ENCODE measurements around the gene WASF2. TPM values are rescaled to one million over a fixed set of nuclear protein-coding genes. Genes with fewer than 3 reads are reported as not detected.

WASF2 gene
- total RNA-seq, 4 donors from 2014 or later: 43.4 to 87.8 (median 60.5) TPM

DNA sequence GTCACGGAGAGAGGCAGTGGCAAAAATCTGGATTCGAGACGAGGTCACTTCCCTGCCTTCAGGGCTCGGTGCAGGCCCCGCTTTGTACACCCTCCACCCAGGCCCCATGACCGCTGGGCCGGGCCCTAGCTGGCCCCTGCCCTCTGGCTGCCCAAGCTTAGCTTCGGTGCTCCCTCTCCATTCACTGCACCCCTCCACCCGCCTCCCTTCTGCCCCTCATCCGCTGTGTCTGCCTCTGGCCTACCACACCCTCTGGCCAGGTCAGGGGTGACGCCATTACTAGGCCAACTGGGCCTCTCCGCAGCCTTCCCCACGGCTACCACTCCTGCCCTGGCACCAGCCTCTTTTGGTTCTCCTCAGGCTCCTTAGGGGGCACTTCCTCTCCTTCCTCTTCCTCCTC lies 106.3 kb downstream of the WASF2 start:
- TF ChIP-seq, protein P1, sequence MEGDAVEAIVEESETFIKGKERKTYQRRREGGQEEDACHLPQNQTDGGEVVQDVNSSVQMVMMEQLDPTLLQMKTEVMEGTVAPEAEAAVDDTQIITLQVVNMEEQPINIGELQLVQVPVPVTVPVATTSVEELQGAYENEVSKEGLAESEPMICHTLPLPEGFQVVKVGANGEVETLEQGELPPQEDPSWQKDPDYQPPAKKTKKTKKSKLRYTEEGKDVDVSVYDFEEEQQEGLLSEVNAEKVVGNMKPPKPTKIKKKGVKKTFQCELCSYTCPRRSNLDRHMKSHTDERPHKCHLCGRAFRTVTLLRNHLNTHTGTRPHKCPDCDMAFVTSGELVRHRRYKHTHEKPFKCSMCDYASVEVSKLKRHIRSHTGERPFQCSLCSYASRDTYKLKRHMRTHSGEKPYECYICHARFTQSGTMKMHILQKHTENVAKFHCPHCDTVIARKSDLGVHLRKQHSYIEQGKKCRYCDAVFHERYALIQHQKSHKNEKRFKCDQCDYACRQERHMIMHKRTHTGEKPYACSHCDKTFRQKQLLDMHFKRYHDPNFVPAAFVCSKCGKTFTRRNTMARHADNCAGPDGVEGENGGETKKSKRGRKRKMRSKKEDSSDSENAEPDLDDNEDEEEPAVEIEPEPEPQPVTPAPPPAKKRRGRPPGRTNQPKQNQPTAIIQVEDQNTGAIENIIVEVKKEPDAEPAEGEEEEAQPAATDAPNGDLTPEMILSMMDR (IDR thresholded peaks at IDR 0.05): no peak
- DNase-seq (ENCODE audit: low spot score): no peak
- ATAC-seq (ENCODE audit: low FRiP score): no peak

DNA sequence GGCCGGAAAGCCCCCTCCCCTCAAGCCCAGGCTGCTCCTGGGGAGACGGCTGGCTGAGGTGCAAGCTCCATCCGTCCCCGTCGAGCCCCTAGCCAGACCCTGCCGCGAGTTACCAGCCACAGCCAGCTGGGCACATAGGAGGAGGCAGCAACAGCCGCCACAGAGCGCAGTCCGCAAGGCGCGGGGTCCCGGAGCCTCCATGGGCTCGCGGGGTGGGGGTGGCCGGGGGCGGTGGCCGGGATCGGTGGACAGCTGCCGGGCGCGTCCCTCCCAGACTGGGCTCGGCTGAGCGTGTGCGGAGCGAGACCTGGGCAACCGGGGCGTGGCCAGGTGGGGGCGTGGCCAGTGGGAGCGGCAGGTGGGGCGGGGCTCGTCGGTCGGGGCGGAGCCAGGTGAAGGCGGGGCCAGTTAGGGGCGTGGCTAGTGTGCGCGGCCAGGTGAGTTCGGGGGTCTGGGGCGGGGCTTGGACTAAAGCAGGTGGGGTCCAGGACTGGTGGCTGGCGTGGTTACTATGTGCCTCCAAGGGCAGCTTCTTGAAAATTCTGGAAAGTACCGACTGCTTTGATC lies 106.8 kb downstream of the WASF2 start, which contains the start of gene CD164L2:
TSS of gene CD164L2 (minus strand) at position 295 of the 567 bp plus-strand sequence. CDS start at position 201, 94 bp downstream.
- no peak for DNase-seq (ENCODE audit: low spot score)
- ATAC-seq (ENCODE audit: low FRiP score): no peak
- TF ChIP-seq, protein P1 (IDR thresholded peaks at IDR 0.05): no peak

DNA sequence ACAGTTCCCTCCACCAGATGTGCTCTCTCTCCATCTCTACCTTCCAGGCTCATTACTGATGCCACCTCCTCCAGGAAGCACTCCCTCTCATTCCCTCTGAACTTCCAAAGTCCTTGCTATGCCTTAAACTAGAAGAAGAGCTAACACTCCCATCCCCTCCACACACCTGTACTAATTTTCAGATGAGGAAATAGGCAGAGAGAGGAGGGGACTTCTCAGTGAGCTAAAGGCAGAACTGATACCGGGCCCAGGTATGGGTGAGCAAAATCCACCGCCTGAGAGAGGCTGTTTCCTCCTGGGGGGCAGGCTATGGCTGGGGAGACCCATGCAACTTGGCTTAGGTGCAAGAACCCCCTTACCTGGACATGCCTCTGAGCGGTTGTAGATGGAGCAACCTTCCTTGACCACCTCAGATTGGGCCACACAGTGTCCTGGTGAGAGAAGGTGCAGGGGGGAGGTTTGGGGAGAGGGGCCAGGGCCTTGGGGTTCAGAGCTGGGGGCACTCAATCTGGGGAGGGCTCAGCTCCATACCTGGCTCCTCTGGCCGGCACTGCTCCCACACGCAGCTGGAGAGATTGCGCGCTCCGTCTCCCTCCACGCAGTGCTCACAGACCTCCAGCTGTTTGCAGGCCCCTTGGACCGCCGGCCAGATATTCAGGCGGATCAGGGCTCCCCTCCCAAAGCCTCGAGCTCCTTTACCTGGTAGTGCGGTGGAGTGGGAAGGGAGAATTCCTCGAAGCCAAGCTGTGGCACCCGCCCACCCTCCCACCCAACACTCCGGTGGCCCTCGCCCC lies 107.8 kb downstream of the WASF2 start:
- TF ChIP-seq, protein P1 (IDR thresholded peaks at IDR 0.05): no peak
- no peak for ATAC-seq (ENCODE audit: low FRiP score)
- DNase-seq (ENCODE audit: low spot score): no peak

DNA sequence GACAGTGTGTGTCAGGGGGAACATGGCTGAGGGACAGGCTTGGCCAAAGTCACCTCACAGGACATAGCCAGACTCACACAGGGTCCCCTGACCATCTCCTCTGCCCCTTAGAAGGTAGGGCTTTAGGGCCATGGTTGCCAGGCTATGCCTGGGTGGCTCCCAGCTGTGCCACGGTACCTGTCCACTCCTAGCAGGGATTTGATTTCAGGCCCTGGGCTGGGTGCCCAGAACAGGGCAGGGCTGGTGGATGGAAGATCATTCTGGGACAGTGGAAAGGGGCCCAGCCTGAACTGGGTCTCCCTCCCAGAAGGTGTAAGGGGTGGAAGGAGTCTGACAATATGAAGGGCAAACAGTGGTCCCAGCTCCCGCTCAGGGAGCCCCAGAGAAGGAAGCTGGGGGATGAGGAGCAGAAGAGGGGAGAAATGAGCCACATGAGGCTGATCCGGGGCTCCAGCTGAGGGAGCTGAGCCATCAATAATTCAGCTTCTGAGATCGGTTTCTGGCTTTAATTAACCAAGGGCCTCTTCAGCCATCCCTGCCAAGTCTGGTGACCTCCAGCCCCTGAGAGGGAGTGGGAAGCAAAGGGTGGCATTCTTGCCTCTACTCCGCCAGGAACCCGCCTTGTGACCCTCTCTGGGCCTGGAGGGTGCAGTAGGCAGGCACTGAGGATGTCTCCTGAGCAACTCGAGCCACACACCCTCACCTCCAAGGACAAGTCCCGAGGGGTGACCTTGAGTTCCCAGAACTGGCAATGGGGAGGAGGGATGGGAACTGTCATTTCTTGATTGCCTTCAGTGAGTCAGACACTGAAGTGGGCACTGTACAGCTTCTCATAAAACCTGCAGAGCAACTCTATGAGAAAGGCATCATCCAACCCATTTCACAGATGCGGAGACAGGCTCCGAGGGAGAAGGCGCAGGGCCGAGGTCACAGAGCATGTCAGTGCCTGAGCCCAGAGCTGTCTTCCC lies 108.9 kb downstream of the WASF2 start:
- ATAC-seq (ENCODE audit: low FRiP score): no peak
- DNase-seq (ENCODE audit: low spot score): no peak
- TF ChIP-seq, protein P1 (IDR thresholded peaks at IDR 0.05): no peak

DNA sequence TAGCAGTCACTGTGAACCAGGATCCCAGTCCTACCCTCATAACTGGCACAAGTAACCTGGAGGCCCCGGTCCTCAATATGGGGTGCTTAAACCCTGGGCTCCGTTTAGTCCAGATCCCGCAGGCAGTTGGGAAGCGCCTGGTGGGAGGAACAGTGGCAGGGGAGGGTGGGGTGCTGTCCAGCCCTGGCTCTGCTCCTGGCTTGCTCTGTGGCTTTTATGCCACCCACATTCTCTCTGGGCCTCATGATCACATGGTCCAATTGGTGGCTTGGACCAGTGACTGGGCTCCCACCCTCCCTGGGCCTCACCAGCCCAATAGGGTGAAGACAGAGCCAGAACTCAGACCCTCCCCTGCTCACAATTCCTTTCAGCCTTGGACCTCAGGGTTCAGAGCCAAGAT lies 109.7 kb downstream of the WASF2 start:
- TF ChIP-seq, protein P1 (IDR thresholded peaks at IDR 0.05): no peak
- ATAC-seq (ENCODE audit: low FRiP score) (no peak), DNase-seq (ENCODE audit: low spot score) (no peak)

DNA sequence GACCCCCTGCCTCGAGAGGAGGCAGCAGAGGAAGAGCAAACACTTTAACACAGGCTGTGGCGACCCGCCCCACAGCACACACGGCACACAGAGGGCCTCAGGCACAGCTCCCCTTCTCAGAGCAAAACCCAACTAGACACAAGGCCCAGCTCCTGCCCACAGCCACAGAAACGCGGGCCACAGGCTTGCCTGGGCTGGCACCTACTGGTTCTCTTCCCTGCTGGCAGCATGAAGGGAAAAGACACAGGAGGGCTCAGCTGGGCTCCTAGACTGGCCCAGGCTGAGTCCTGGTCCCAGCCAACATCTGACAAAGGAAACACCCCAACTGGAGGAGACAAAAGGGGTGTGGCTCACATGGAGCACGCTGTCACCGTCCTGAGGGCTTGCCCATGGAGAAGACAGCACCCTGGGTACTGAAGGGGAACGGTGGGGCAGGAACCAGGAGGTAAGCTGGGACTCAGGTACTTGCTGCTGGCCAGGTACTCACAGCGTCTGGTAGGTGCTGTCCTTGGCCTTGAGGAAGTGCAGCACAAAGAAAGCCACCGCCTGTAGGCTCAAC lies 110.3 kb downstream of the WASF2 start:
- TF ChIP-seq, protein P1 (IDR thresholded peaks at IDR 0.05): no peak
- no peak for DNase-seq (ENCODE audit: low spot score)
- ATAC-seq (ENCODE audit: low FRiP score): no peak
